ENCODE data around the gene GRM7. TPM values are rescaled to one million over a fixed set of nuclear protein-coding genes. Genes with fewer than 3 reads are reported as not detected.

GRM7 gene
- total and polyA plus RNA-seq, 12 donors: 0.27 to 7.8 (median 3.2) TPM; not detected in 3

- 72 to 85% (median 81%) methylated on average over 6 of the region's 6 CpGs for WGBS, 4 donors
- DNase-seq: no peak
- Histone ChIP-seq H3K27ac (no peak overlapping the region), H3K27me3 (no peaks in the 10 kb centered on the region), H3K4me1 (replicated peaks in 1 of 2) (no peaks in the 10 kb centered on the region), H3K4me3 (no peak overlapping the region), H3K36me3 (replicated peaks in 1 of 2) (no peaks in the 10 kb centered on the region), H3K9me3 (replicated peaks in 1 of 3) (no peaks in the 10 kb centered on the region)
- TF ChIP-seq CTCF (IDR thresholded peaks at IDR 0.05): no peak
- TF ChIP-seq POLR2A (IDR thresholded peaks at IDR 0.05): no peak
- intact Hi-C loops (cut with DNase I): no loop called here
Observed at GRCh38 chr3:7625021-7625420, 764.1 kb downstream of the GRM7 start.

DNA sequence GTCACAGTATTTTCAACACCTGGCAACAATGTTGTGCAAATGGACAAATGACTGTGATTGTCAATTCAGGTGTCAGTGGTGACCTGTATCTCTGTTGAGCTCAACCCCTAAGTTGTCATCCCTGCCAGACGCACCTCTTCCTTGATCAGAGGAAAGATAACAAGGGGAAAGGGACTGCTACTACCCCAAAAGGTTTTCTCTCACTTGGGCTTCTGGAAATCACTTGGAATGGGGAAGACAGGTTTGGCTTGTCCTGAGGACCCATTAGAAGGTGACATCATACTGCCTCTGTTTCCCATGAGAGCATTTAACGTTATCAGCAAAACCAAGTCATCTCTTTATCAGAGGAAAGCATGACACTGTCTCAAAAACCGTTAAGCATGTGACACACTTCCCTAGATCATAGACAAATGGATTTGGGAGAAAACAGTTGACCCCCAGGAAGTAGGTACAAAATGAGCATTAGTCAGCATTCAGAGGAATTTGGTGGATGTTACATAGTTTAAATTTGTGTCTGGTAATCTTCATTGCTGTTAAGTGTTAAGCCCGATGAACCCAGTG lies 769.5 kb downstream of the GRM7 start:
- no peak for DNase-seq
- Histone ChIP-seq H3K9me3 (replicated peaks in 1 of 3) (no peaks in the 10 kb centered on the region), H3K36me3 (replicated peaks in 1 of 2) (no peaks in the 10 kb centered on the region), H3K27me3 (no peaks in the 10 kb centered on the region), H3K27ac (peak overlapping the region in 1 of 5 donors; percentile 2), H3K4me1 (replicated peaks in 1 of 2) (no peaks in the 10 kb centered on the region), H3K4me3 (no peak overlapping the region)
- intact Hi-C loops (cut with DNase I): no loop called here
- no peak for TF ChIP-seq CTCF (IDR thresholded peaks at IDR 0.05)
- no peak for TF ChIP-seq POLR2A (IDR thresholded peaks at IDR 0.05)
- WGBS, 4 donors: 39 to 42% (median 40%) methylated on average over 4 of the region's 4 CpGs

DNA sequence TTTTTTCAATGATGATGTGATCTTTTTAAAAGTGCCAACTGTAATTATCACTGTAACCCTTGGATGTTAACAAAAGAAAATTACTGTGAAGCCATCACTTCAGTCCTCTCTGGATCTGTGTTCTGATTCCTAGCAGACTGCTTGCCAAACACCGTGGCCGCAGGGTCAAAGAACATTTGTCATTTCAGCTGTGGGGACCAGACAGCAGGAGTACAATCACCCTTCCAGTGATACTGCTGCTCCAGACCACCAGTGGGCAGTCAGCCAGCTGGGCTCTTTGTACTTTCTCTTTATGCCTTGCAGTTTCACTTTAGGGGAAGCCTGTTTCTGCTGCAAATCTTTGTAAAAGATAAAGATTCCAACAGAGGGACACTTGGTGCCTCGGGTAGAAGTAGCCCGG lies 770.0 kb downstream of the GRM7 start:
- no peak for TF ChIP-seq POLR2A (IDR thresholded peaks at IDR 0.05)
- peak in 1 of 6 experiments; percentile 10 for TF ChIP-seq CTCF (IDR thresholded peaks at IDR 0.05)
- Histone ChIP-seq H3K4me1 (replicated peaks in 1 of 2) (no peaks in the 10 kb centered on the region), H3K9me3 (replicated peaks in 1 of 3) (no peaks in the 10 kb centered on the region), H3K36me3 (replicated peaks in 1 of 2) (no peaks in the 10 kb centered on the region), H3K4me3 (no peak overlapping the region), H3K27me3 (no peaks in the 10 kb centered on the region), H3K27ac (peak overlapping the region in 1 of 5 donors; percentile 2)
- peak; percentile 27 to 87 (median 47) for DNase-seq
- intact Hi-C loops (cut with DNase I): no loop called here
- 19 to 27% (median 22%) methylated on average over 4 of the region's 4 CpGs for WGBS, 4 donors

DNA sequence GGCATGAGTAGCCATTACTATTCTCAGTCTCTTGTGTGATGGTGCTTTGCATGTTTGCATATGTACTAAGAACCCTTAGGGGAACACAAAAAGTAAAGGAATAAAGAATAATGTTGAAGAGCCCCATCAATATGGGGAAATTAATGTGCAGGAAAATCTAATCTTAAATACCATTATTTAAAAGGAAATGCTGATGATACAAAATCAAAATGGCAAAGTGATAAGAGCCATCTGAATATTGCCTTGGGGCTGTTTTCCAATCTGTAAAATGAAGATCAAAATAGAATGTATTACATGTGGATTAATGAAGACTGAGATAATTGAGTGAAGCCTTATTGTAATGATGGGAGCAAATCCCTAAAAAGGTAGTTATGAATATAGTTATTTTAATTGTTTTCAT lies 771.4 kb downstream of the GRM7 start:
- intact Hi-C loops (cut with DNase I): no loop called here
- Histone ChIP-seq H3K4me3 (no peak overlapping the region), H3K27ac (no peak overlapping the region), H3K9me3 (replicated peaks in 1 of 3) (no peaks in the 10 kb centered on the region), H3K36me3 (replicated peaks in 1 of 2) (no peaks in the 10 kb centered on the region), H3K4me1 (replicated peaks in 1 of 2) (no peaks in the 10 kb centered on the region), H3K27me3 (no peaks in the 10 kb centered on the region)
- no peak for TF ChIP-seq POLR2A (IDR thresholded peaks at IDR 0.05)
- no peak for TF ChIP-seq CTCF (IDR thresholded peaks at IDR 0.05)
- DNase-seq: no peak

Measured in adrenal gland (tissue), 12 donors.